ENCODE data around the gene DLG3. TPM values are rescaled to one million over a fixed set of nuclear protein-coding genes. Genes with fewer than 3 reads are reported as not detected.

The DLG3 gene
- total RNA-seq, 1 experiment from 2014 or later: 67.5 TPM

Other genes with a start within 250 kb of the DLG3 start
- not detected in 2 replicates for gene AWAT1, start 210.2 kb upstream of the DLG3 start, total RNA-seq (2014; rRNA removed; shearing (Covaris generic))
- 0.22 TPM in 1 of 2 replicates, not detected in the other for gene P2RY4, start 184.6 kb upstream of the DLG3 start, total RNA-seq (2014; rRNA removed; shearing (Covaris generic))
- not detected in 2 replicates for gene ARR3, start 176.5 kb upstream of the DLG3 start, total RNA-seq (2014; rRNA removed; shearing (Covaris generic))
- not detected in 2 replicates for gene RAB41, start 162.7 kb upstream of the DLG3 start, total RNA-seq (2014; rRNA removed; shearing (Covaris generic))
- 86.5 and 91.6 TPM in 2 replicates for gene PDZD11, start 154.9 kb upstream of the DLG3 start, total RNA-seq (2014; rRNA removed; shearing (Covaris generic))
- gene KIF4A, start 154.7 kb upstream of the DLG3 start, total RNA-seq (2014; rRNA removed; shearing (Covaris generic)): 60.9 and 63.1 TPM in 2 replicates
- gene GDPD2, start 21.5 kb upstream of the DLG3 start, total RNA-seq (2014; rRNA removed; shearing (Covaris generic)): 0.08 TPM in 1 of 2 replicates, not detected in the other